Activated T-cell treated with anti-CD3 and anti-CD28 coated beads, Interleukin-2, amount 50 U/mL, for 24 hours (primary cell): ENCODE data around the gene CLCA1.

ENCODE experiments used
- DNase-seq: peaks from one replicate; pipeline ENCODE4 v3.0.0-alpha.2; 2020
- H3K27ac Mint-ChIP-seq: 2 replicates; pipeline ENCODE4 v1.8.0; 2020; ENCODE audit warnings: mild to moderate bottlenecking, mixed read lengths
- H3K27me3 Mint-ChIP-seq: 2 replicates; pipeline ENCODE4 v1.8.0; 2020; ENCODE audit warnings: mixed read lengths
- H3K36me3 Mint-ChIP-seq: 2 replicates; pipeline ENCODE4 v1.8.0; 2020; ENCODE audit warnings: low read depth, mixed read lengths
- H3K4me1 Mint-ChIP-seq: 2 replicates; pipeline ENCODE4 v1.8.0; 2020; ENCODE audit warnings: low read depth, mixed read lengths
- H3K4me3 Mint-ChIP-seq: 2 replicates; pipeline ENCODE4 v1.8.0; 2020; ENCODE audit warnings: mild to moderate bottlenecking, moderate library complexity, mixed read lengths
- H3K9me3 Mint-ChIP-seq: 2 replicates; pipeline ENCODE4 v1.8.0; 2020; ENCODE audit warnings: mixed read lengths

CLCA1 gene

DNA sequence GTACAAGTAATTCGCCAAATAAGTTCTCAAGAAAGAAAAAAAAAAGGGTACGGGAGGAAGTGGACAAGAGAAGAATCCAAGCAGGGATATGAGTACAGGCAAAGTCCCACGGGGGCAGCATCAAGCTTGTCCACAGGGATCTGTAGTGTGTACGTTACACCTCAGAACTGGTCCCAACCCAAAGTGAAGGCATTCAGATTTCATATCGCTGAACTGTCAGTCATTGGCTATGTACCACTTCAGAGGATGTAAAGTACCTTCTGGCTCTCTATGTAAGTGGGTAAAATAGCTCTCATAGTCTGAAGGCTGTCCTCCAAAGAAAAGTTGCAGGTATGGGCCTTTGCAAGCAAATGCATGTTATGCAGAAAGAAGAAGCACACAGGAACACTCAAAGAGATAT lies 70.0 kb downstream of the CLCA1 start:
- no peak for DNase-seq
- Mint-ChIP-seq H3K27ac (no peak overlapping the region), H3K4me1 (no peaks in the 10 kb centered on the region), H3K27me3 (peaks cover 31% of the 10 kb centered on the region), H3K4me3 (no peak overlapping the region), H3K36me3 (no peaks in the 10 kb centered on the region), H3K9me3 (no peaks in the 10 kb centered on the region)

DNA sequence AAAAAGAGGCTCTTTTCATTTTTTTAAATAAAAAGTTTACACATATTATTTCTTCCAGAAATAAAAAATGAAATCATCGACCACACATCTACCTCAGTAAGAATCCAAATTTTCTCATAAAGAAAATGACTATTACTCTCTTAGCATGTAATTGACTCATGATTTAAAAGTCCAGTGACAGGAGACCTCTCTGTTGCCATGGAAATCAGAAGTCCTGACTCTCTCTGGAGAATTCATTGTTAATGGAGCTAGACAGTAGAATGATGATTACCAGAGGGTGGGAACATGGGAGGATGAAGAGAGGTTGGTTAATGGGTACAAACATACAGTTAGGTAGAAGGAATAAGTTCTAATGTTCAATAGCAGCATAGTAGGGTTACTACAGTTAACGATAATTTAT lies 73.1 kb downstream of the CLCA1 start:
- H3K9me3 Mint-ChIP-seq, result no peaks in the 10 kb centered on the region
- no peaks in the 10 kb centered on the region for H3K36me3 Mint-ChIP-seq
- no peak overlapping the region for H3K27ac Mint-ChIP-seq
- no peak overlapping the region for H3K4me3 Mint-ChIP-seq
- DNase-seq, result no peak
- H3K27me3 Mint-ChIP-seq, result peaks cover 47% of the 10 kb centered on the region
- H3K4me1 Mint-ChIP-seq, result no peaks in the 10 kb centered on the region

GRCh38 chr1:86542631-86543030 lies 73.9 kb downstream of the CLCA1 start:
- Mint-ChIP-seq H3K9me3 (no peaks in the 10 kb centered on the region), H3K27me3 (peaks cover 43% of the 10 kb centered on the region), H3K27ac (no peak overlapping the region), H3K4me1 (no peaks in the 10 kb centered on the region), H3K36me3 (no peaks in the 10 kb centered on the region), H3K4me3 (no peak overlapping the region)
- no peak for DNase-seq

GRCh38 chr1:86546787-86547221 lies 78.1 kb downstream of the CLCA1 start, which contains the start of gene CLCA4:
Gene CLCA4, plus strand, starts transcription at chr1:86547078. Its CDS starts 42 bp downstream, at chr1:86547120.
- Mint-ChIP-seq H3K9me3 (no peaks in the 10 kb centered on the region), H3K27ac (no peak within 1 kb of the TSS), H3K27me3 (peaks cover 26% of the 10 kb centered on the region), H3K4me1 (no peaks in the 10 kb centered on the region), H3K36me3 (no peaks in the 10 kb centered on the region), H3K4me3 (no peak within 1 kb of the TSS)
- DNase-seq, result no peak

DNA sequence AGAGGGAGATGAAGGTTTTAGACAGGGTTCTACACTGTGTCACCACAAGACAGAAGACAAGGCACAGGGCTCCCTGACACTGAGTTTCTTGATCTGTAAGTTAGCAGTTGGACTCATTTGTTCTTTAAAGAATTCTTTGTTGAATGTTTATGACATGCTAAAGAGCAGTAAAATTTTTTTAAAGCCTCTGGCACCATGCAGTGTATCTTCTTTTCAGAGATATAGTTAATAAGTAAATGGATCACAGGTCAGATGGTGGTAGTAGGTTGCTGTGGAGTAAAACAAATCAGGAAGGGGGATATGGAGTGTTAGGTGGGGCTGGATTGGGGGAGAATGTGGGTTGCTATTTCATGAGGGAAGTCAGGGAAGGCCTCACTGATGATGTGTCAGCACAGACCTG lies 80.1 kb downstream of the CLCA1 start:
- DNase-seq, result no peak
- H3K9me3 Mint-ChIP-seq, result no peaks in the 10 kb centered on the region

More for the DNA sequence above, 80.1 kb downstream of the CLCA1 start:
- peaks cover 16% of the 10 kb centered on the region for H3K27me3 Mint-ChIP-seq
- H3K4me1 Mint-ChIP-seq, result no peaks in the 10 kb centered on the region
- no peak overlapping the region for H3K4me3 Mint-ChIP-seq
- H3K36me3 Mint-ChIP-seq, result no peaks in the 10 kb centered on the region
- H3K27ac Mint-ChIP-seq, result no peak overlapping the region
